ENCODE data around the gene PKDCC.

PKDCC gene

DNA sequence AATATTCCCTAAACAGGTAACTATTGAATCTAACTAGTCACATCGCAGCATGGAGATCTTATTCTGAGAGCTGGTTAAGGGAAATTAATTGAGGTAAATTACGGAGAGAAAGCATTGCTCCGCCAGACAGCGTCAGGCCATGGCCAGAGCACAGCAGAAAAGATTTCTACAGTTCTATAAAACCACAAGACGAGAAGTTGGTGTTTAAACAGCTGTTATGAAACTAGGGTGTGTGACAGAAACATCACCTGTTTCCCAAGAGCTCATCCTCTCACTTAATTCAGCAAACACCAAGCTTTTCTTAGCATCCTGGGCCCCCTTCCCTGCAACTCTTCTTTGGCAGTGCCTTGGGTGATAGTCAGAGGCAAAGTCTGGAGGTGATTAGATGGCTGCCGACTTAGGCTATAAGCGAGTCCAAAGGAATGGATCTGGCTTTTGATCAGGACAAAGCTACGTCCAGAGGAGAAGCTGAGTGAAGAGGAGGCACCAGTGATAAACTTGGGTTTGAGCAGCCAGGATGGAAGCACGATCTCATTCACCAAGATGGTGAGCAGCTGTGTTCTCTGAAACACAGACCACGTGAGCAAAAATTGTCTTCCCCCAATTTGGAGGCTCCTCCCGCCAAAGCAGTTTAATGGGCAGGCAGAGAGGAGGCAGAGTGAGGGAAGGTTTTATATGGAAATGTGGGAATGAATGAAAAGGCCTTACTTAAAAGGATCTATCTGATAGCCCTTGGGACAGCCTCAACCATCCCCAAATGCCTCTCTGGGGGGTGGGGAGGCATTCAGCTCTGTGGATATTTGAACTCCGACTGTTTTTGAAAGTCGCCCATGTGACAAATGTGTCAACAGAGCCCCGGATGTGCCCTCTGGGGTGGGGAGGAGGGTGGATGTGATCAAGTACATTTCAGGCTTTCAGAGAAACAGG, 57.8 kb downstream of the PKDCC start:
- H3K9me3 ChIP-seq (ENCODE audit: control insufficient read depth, low read depth, low read length), result no peaks in the 10 kb centered on the region
- no peaks in the 10 kb centered on the region for H3K27me3 ChIP-seq (ENCODE audit: control insufficient read depth, insufficient read depth, low read length)
- H3K4me3 ChIP-seq (ENCODE audit: low read length), result no peak overlapping the region
- no peak overlapping the region for H3K27ac ChIP-seq (ENCODE audit: low read length)
- H3K36me3 ChIP-seq (ENCODE audit: control insufficient read depth, low read depth, low read length), result no peaks in the 10 kb centered on the region
- peaks cover 36% of the 10 kb centered on the region for H3K4me1 ChIP-seq (ENCODE audit: control insufficient read depth, low read depth, low read length)
- no peak overlapping the region for H3K9ac ChIP-seq (ENCODE audit: low read length)

DNA sequence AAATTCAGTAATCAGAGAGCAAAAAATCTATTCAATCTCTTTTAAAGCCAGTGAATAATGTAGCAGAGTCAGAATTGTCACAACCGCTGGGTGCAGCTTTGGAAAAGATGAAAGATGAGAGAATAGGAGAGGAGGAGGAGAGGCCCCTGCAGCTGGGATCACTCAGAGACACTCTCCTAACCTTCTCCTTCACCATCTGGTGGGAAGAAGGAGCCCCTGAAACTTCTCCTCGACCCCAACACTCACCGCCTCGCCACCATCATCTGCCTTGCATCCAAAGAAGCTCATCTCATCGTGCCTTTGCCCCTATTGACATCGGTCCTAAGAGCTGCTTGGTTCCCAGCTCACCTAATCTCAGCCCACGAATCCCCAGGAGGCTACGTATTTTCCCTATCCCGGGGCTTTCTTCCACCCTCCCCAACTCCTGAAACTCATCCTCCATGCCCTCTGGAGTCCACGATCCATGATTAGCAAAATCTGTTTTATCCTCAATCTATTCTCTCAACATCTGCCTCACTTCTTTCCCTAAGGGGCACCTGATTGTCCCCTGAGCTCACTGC, 58.5 kb downstream of the PKDCC start:
- no peak overlapping the region for H3K27ac ChIP-seq (ENCODE audit: low read length)
- H3K36me3 ChIP-seq (ENCODE audit: control insufficient read depth, low read depth, low read length), result no peaks in the 10 kb centered on the region
- H3K4me3 ChIP-seq (ENCODE audit: low read length), result no peak overlapping the region
- H3K27me3 ChIP-seq (ENCODE audit: control insufficient read depth, insufficient read depth, low read length), result no peaks in the 10 kb centered on the region
- H3K4me1 ChIP-seq (ENCODE audit: control insufficient read depth, low read depth, low read length), result peaks cover 36% of the 10 kb centered on the region
- H3K9ac ChIP-seq (ENCODE audit: low read length), result no peak overlapping the region
- no peaks in the 10 kb centered on the region for H3K9me3 ChIP-seq (ENCODE audit: control insufficient read depth, low read depth, low read length)

- Histone ChIP-seq H3K27ac (ENCODE audit: low read length) (no peak overlapping the region), H3K9me3 (ENCODE audit: control insufficient read depth, low read depth, low read length) (no peaks in the 10 kb centered on the region), H3K27me3 (ENCODE audit: control insufficient read depth, insufficient read depth, low read length) (no peaks in the 10 kb centered on the region), H3K36me3 (ENCODE audit: control insufficient read depth, low read depth, low read length) (no peaks in the 10 kb centered on the region), H3K4me3 (ENCODE audit: low read length) (no peak overlapping the region), H3K4me1 (ENCODE audit: control insufficient read depth, low read depth, low read length) (peaks cover 30% of the 10 kb centered on the region), H3K9ac (ENCODE audit: low read length) (no peak overlapping the region)
These were observed 59.6 kb downstream of the PKDCC start for GRCh38 chr2:42107249-42108042.
